ENCODE results near the gene POPDC3.

GRCh38 chr6:105174512-105174911 lies 5.3 kb downstream of the POPDC3 start:
- TF ChIP-seq CTCF (IDR thresholded peaks at IDR 0.05 in 8 of 11, conservative IDR thresholded peaks at IDR 0.05 in 3 of 11), result no peak
- TF ChIP-seq POLR2AphosphoS5 (IDR thresholded peaks at IDR 0.05), result no peak
